ENCODE data around the gene QSOX1. TPM values are rescaled to one million over a fixed set of nuclear protein-coding genes. Genes with fewer than 3 reads are reported as not detected.
A peak's percentile ranks its signal among the peaks of the same experiment; 100 is the strongest.

The QSOX1 gene
- total and polyA plus RNA-seq, 9 of the 15 experiments (the other 6 are each of a cell fraction or from before 2014, with no cell fraction given) = 4.0 to 53.1 (median 15.0) TPM

- TF ChIP-seq USF2 (CRISPR knock-in tag; IDR thresholded peaks at IDR 0.05) = no peak
- no peak for TF ChIP-seq HMG20B (CRISPR knock-in tag; IDR thresholded peaks at IDR 0.05)
- no peak for TF ChIP-seq SRSF7 (optimal IDR thresholded peaks at IDR 0.05; ENCODE audit: low read depth, low read length)
- peak; percentile 57; the same call in 1 of the 2 replicates for TF ChIP-seq KLF16 (IDR thresholded peaks at IDR 0.05)
- no peak for TF ChIP-seq BCLAF1 (IDR thresholded peaks at IDR 0.05; ENCODE audit: borderline replicate concordance in 1 of 2, control insufficient read depth in 1 of 2, low read depth in 2 of 2, low read length in 1 of 2)
- TF ChIP-seq SMC3 (conservative IDR thresholded peaks at IDR 0.05; ENCODE audit: insufficient read depth, low read depth, low read length) = peak; percentile 97
- peak; percentile 86 for TF ChIP-seq DEAF1 (CRISPR knock-in tag; IDR thresholded peaks at IDR 0.05)
- TF ChIP-seq SREBF1 (IDR thresholded peaks at IDR 0.05; ENCODE audit: borderline replicate concordance, low read depth, low read length) = no peak
- no peak for TF ChIP-seq TCF3 (CRISPR knock-in tag; IDR thresholded peaks at IDR 0.05)
- TF ChIP-seq KDM1A (IDR thresholded peaks at IDR 0.05) = no peak
- no peak for TF ChIP-seq ZNF668 (CRISPR knock-in tag; IDR thresholded peaks at IDR 0.05)
- TF ChIP-seq TFAP4 (CRISPR knock-in tag; IDR thresholded peaks at IDR 0.05; ENCODE audit: borderline replicate concordance) = peak; percentile 65; the same call in 1 of the 2 replicates
- no peak for TF ChIP-seq ZBTB8A (IDR thresholded peaks at IDR 0.05; ENCODE audit: partially characterized antibody)
- TF ChIP-seq OTX1 (CRISPR knock-in tag; IDR thresholded peaks at IDR 0.05) = no peak
- no peak for TF ChIP-seq MCM7 (IDR thresholded peaks at IDR 0.05)
- TF ChIP-seq CXXC5 (CRISPR knock-in tag; IDR thresholded peaks at IDR 0.05) = no peak
- TF ChIP-seq RUNX1 (IDR thresholded peaks at IDR 0.05; ENCODE audit: low read depth) = no peak
- TF ChIP-seq NELFE (IDR thresholded peaks at IDR 0.05; ENCODE audit: insufficient read depth, insufficient read length) = no peak
Observed at GRCh38 chr1:180178511-180179161, 24.0 kb downstream of the QSOX1 start (continued).

Measured in K562 (cell line).